Naive B cell (primary cell): ENCODE measurements around the gene ADORA2B. TPM values are rescaled to one million over a fixed set of nuclear protein-coding genes. Genes with fewer than 3 reads are reported as not detected.

Experiments used
- ATAC-seq, 2 donors: fragments of 150-1000 bp; cut with Tn5 transposase; 2 replicates each; pipeline ENCODE4 v1.10.0; 2021; ENCODE audit warnings: low read depth in 2 of 2, mild to moderate bottlenecking in 2 of 2, moderate library complexity in 2 of 2
- DNase-seq: peaks from one replicate; pipeline ENCODE4 v3.0.0; 2022
- H3K27ac Mint-ChIP-seq, 6 donors: one replicate each; pipeline ENCODE4 v1.8.0; 2020 to 2022; ENCODE audit warnings: mild to moderate bottlenecking in 6 of 6, mixed read lengths in 6 of 6, moderate library complexity in 5 of 6, inconsistent platforms in 2 of 6
- H3K27me3 Mint-ChIP-seq, 3 donors: one replicate each; pipeline ENCODE4 v1.8.0; 2021 to 2022; ENCODE audit warnings: mixed read lengths in 3 of 3, mild to moderate bottlenecking in 1 of 3
- H3K36me3 Mint-ChIP-seq, 2 donors: one replicate each; pipeline ENCODE4 v1.8.0; 2020 to 2022; ENCODE audit warnings: mixed read lengths in 2 of 2, inconsistent platforms in 1 of 2, mild to moderate bottlenecking in 1 of 2
- H3K4me1 Mint-ChIP-seq, 3 donors: one replicate each; pipeline ENCODE4 v1.8.0; 2020 to 2022; ENCODE audit warnings: mixed read lengths in 3 of 3, inconsistent platforms in 1 of 3, mild to moderate bottlenecking in 1 of 3, moderate library complexity in 1 of 3
- H3K4me3 Mint-ChIP-seq, 8 donors: one replicate each; pipeline ENCODE4 v1.8.0; 2020 to 2022; ENCODE audit warnings: mild to moderate bottlenecking in 8 of 8, mixed read lengths in 8 of 8, moderate library complexity in 8 of 8, inconsistent platforms in 2 of 8
- H3K9me3 Mint-ChIP-seq, 7 donors: one replicate each; pipeline ENCODE4 v1.8.0; 2020 to 2022; ENCODE audit warnings: mixed read lengths in 7 of 7, mild to moderate bottlenecking in 5 of 7, inconsistent platforms in 2 of 7, moderate library complexity in 1 of 7
- polyA plus RNA-seq, 6 donors: library from polyadenylated mRNA; unstranded; fragments of 300-500 nt; fragmentation: Illumina TruSeq; gene quantifications; one replicate each; pipeline ENCODE4 v1.2.3, GENCODE V29; 2021; ENCODE audit warnings: low read depth in 6 of 6

ADORA2B gene
- polyA plus RNA-seq, 6 donors from 2014 or later = 0.20 to 1.6 (median 0.99) TPM

DNA sequence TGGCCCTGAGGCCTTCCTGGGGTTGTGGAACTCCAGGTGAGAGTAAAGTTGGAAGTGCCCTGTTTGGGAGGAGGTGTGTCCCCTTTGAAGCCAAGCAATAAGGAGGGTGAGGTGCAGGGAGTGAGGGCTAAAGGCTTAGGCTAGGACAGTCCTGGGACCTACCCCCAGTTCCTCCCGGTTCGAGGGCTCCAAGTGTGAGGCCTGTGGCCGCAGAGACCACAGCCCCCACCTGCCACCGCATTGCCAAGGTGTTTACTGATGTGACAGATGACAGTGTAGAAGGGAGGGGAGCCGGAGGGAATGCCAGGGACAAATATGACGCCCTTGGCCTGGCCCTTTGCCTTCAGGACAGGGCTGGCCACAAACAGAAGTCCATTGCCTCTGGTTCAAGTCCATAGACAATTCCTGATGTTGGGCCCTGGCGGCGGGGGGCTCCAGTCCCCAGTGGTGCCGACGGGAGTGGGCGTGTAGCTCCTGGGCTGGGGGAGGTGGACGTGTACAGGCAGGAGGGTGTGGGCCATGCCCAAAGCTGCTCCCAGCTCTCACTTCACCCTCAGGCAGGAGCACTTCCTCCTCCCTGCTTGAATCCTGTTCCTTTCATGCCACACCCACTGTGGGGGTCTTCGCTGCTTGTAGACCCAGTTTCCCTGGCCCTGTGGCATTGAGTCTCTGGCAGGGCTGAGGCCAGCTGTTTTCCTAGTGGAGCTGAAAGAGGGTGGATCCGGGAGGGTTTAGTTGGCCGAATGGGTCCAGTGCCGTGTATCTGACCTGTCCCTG lies 3.2 kb downstream of the ADORA2B start:
- peak overlapping the region in 1 of 8 donors; percentile 6 for H3K4me3 Mint-ChIP-seq
- H3K27ac Mint-ChIP-seq = no peak overlapping the region
- ATAC-seq = no peak
- no peaks in the 10 kb centered on the region for H3K9me3 Mint-ChIP-seq
- peaks cover 9 to 11% (median 9%) of the 10 kb centered on the region in 3 donors for H3K4me1 Mint-ChIP-seq
- H3K27me3 Mint-ChIP-seq = peaks cover 27 to 31% (median 30%) of the 10 kb centered on the region in 3 donors
- H3K36me3 Mint-ChIP-seq = peaks cover 0 to 10% of the 10 kb centered on the region in 2 donors
- DNase-seq = no peak

DNA sequence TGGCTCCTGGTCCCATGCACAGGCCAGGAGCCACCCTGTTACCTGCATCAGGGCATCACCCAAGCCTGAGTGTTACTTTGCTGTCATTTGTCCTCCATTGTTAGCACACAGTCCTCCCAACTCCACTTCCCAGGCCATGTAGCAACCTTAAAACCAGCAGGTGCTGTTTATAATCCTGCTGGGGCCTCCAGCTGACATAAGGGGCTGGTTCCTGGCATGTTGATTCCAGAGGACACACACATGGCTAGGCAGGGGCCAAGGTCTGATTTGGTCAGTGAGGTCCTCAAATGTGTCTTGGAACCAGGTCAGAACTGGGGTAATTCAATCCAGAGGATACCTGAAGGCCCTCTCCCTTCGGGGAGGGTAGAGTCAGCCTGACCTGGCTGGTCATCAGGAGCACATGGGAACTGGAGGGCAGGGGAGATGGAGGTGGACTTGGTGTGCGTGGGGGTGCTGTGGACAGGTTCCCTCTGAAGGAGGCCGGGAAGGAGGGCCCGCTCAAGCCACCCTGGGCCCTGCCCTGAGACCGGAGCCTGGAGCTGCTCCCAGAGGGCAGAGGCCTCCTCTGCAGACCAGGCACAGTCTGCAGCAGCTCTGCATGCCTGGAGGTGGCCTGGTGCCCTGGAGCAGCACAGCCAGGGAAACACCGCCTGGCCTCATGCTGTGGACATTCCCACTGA lies 6.6 kb downstream of the ADORA2B start:
- Mint-ChIP-seq H3K27ac (no peak overlapping the region), H3K36me3 (no peaks in the 10 kb centered on the region), H3K27me3 (peaks cover 10 to 11% (median 11%) of the 10 kb centered on the region in 3 donors), H3K4me1 (no peaks in the 10 kb centered on the region), H3K9me3 (no peaks in the 10 kb centered on the region), H3K4me3 (no peak overlapping the region)
- DNase-seq (no peak), ATAC-seq (no peak)

DNA sequence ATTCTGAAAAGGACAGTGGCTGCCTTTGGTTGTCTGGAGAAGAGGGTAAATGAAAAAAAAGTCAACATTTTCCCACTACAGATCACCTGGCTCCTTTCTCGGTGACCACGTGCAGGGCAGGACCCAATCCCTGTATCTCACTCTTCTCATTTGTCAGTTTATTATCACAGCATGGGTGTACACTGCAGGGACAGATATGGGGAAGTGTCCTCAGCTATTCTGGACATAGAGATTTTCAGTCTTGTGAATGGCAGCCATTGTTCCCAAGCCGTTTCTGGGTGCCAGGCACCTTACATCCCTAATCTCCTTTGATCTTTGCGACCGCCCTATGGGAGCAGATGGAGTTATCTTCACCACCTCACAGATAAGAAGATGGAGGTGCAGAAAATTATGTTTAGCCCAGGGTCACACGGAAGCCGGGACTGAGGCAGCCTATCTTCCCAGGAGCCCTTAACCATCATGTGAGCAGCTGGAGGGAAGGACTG lies 7.2 kb downstream of the ADORA2B start:
- H3K27ac Mint-ChIP-seq = no peak overlapping the region
- DNase-seq (no peak), ATAC-seq (no peak)
- H3K9me3 Mint-ChIP-seq = no peaks in the 10 kb centered on the region
- no peak overlapping the region for H3K4me3 Mint-ChIP-seq
- no peaks in the 10 kb centered on the region for H3K36me3 Mint-ChIP-seq
- no peaks in the 10 kb centered on the region for H3K4me1 Mint-ChIP-seq
- H3K27me3 Mint-ChIP-seq = peaks cover 4 to 11% (median 5%) of the 10 kb centered on the region in 3 donors

DNA sequence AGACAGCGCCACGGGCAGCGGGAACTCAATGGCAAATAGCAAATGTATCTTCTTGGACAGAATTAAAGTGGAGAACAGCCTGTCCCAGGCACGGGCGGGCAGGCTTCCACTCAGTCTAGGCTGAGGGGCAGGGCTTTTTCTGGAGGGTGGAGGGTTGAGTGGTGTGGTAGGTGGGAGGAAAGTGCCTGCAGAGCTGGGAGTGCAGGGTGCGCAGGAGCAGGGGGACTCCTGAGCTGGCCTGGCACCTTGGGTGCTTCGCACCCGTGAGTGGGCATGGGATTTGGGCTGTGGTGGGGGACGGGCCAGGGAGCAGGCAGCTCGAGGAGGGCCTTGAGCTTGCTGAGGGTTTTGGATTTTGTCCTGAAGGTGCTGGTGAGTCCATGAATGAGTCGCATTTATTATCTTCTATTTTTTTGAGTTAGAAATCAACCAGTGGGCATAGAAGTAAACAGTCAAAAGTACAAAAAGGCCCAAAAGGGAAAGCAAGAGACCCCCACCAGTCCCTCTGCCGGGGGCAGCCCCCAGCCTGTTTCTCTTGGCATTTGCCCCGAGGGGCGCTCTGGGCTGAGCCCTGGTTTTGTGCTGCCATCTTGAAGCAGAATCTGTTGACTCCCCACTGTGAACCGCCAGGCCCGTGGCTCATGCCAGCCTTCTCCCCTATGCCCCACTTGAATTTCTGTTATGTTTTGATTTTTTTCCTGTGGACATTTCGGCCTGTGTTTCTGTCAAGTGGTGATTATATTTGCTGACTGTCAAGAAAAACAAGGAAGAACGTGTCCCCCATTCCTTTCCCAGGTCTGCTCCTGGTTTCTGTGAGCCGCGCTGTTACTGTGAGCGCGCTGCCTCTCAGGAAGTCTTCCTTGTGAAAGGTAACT lies 8.2 kb downstream of the ADORA2B start:
- no peaks in the 10 kb centered on the region for H3K36me3 Mint-ChIP-seq
- H3K4me1 Mint-ChIP-seq = no peaks in the 10 kb centered on the region
- no peak for DNase-seq
- no peaks in the 10 kb centered on the region for H3K9me3 Mint-ChIP-seq
- H3K27ac Mint-ChIP-seq = peak overlapping the region in 1 of 6 donors; percentile 53
- no peak overlapping the region for H3K4me3 Mint-ChIP-seq
- ATAC-seq = no peak
- peaks cover 0 to 12% (median 3%) of the 10 kb centered on the region in 3 donors for H3K27me3 Mint-ChIP-seq

DNA sequence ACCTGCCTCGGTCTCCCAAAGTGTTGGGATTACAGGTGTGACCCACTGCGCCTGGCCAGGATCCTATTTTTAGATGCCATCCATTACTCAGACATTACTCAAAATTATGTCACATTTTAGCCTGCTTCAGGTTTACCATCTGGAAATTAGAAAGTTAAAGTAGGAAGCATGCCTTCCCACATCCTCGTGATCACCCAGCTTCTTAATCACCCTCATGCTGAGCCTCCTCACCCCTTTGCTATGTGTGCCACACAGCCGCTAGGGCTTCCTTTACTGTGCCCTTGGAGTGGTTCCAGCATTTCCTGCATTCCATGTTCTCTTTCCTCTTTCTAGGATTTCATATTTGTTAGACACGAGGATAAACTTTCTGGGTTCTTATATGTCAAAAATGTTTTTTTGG lies 9.3 kb downstream of the ADORA2B start:
- no peak for ATAC-seq
- Mint-ChIP-seq H3K27ac (no peak overlapping the region), H3K36me3 (no peaks in the 10 kb centered on the region), H3K27me3 (peaks cover 0 to 21% (median 13%) of the 10 kb centered on the region in 3 donors), H3K4me1 (no peaks in the 10 kb centered on the region), H3K9me3 (no peaks in the 10 kb centered on the region), H3K4me3 (no peak overlapping the region)
- no peak for DNase-seq

DNA sequence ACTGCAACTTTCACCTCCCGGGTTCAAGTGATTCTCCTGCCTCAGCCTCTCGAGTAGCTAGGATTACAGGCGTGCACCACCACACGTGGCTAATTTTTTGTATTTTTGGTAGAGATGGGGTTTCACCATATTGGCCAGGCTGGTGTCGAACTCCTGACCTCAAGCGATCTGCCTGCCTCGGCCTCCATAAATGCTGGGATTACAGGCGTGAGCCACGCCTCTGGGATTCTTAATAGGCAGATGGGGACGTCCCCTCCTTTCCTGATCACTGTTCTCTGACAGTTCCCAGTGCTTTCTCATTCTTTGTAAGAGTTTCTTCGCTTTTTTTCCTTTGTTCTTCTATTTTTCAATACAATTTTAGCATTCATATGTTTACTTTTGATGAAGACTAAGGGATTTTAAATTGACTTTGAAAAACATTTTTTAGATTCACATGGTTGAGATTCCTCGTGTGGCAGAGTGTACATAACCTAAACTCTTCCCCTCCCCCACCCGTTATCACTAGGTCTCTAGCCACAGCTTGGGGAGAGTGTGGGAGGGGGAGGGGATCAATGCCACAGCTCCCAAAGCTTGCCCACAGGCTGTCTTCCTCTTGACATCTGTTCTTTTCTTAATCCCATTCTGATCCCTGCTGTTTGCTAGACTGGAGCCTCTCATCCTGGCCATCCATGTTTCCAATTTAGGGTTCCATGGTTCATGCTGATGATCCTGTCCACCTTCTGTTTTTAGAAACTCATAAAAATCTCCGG lies 11.0 kb downstream of the ADORA2B start:
- Mint-ChIP-seq H3K4me3 (no peak overlapping the region), H3K9me3 (no peaks in the 10 kb centered on the region), H3K27me3 (peaks cover 0 to 21% (median 13%) of the 10 kb centered on the region in 3 donors), H3K27ac (peak overlapping the region in 1 of 6 donors; percentile 12), H3K4me1 (no peaks in the 10 kb centered on the region), H3K36me3 (no peaks in the 10 kb centered on the region)
- DNase-seq (no peak), ATAC-seq (no peak)

DNA sequence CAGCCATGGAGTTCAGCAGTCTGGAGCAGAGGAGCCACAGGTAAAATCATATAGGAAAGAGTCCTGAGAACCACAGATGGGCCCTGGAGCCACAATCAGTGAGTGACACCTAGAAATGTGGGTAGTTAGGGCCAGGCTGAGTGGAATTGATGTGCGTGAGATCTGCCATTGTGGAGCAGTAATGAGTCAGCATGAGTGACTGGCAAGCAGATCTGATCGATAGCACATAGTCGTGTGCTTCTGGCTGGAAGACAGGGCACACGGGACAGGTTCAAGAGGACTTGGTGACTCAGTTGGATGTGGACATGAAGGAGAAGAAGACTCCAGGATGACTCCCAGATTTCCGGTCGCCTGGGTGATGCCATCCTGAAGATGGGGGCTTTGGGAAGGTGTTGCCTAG lies 12.3 kb downstream of the ADORA2B start:
- ATAC-seq = no peak
- H3K9me3 Mint-ChIP-seq = no peaks in the 10 kb centered on the region
- H3K36me3 Mint-ChIP-seq = no peaks in the 10 kb centered on the region
- no peaks in the 10 kb centered on the region for H3K4me1 Mint-ChIP-seq
- H3K27ac Mint-ChIP-seq = peak overlapping the region in 1 of 6 donors; percentile 33
- DNase-seq = no peak
- peaks cover 0 to 21% (median 13%) of the 10 kb centered on the region in 3 donors for H3K27me3 Mint-ChIP-seq
- H3K4me3 Mint-ChIP-seq = no peak overlapping the region

DNA sequence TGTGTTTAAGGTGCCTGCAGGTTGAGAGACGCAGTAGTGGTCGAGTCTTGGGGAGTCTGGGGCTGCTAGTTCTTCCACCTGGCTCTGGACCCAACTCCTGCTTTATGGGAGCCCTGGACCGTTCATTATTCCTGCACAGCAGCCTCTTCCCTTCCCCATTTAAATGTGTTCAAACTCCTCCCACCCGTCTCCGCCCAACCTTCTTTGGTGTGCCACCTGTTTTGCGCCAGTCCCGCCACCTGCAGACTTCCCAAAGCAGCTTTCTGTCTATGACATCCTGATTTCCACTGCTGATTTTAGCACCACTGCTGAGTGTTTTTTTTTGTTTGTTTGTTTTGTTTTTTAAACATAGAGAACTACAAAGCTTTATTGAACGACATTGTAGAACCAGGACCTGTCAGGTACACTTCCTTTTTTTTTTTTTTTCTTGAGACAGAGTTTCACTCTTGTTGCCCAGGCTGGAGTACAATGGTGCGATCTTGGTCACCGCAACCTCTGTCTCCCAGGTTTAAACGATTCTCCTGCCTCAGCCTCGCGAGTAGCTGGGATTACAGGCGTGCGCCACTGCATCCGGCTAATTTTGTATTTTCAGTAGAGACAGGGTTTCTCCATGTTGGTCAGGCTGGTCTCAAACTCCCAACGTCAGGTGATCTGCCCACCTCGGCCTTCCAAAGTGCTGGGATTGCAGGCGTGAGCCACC lies 12.8 kb downstream of the ADORA2B start:
- H3K4me1 Mint-ChIP-seq = no peaks in the 10 kb centered on the region
- ATAC-seq = no peak
- H3K9me3 Mint-ChIP-seq = no peaks in the 10 kb centered on the region
- H3K27ac Mint-ChIP-seq = no peak overlapping the region
- H3K36me3 Mint-ChIP-seq = no peaks in the 10 kb centered on the region
- H3K4me3 Mint-ChIP-seq = no peak overlapping the region
- peaks cover 0 to 21% (median 13%) of the 10 kb centered on the region in 3 donors for H3K27me3 Mint-ChIP-seq
- no peak for DNase-seq

DNA sequence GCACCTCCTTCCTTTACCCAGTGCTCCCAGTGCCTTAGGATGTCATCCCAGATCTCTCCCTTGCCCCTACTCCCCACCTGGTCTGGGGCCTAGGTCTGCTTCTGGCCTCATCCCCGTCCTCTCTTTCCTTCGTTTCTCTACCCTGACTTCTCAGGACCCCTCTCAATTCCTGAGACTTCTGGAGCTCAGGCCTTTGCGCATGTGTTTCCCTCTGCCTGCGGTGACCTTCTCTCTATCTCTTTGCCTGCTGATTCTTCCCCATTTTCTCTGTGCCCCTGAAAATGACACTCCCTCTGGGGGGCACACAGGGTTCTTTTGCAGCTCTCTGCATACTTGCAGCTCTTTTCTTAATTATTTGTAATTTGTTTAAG lies 13.5 kb downstream of the ADORA2B start:
- no peaks in the 10 kb centered on the region for H3K36me3 Mint-ChIP-seq
- DNase-seq (no peak), ATAC-seq (no peak)
- no peaks in the 10 kb centered on the region for H3K9me3 Mint-ChIP-seq
- peak overlapping the region in 1 of 8 donors; percentile 36 for H3K4me3 Mint-ChIP-seq
- no peaks in the 10 kb centered on the region for H3K4me1 Mint-ChIP-seq
- peaks cover 0 to 21% (median 13%) of the 10 kb centered on the region in 3 donors for H3K27me3 Mint-ChIP-seq
- H3K27ac Mint-ChIP-seq = no peak overlapping the region

DNA sequence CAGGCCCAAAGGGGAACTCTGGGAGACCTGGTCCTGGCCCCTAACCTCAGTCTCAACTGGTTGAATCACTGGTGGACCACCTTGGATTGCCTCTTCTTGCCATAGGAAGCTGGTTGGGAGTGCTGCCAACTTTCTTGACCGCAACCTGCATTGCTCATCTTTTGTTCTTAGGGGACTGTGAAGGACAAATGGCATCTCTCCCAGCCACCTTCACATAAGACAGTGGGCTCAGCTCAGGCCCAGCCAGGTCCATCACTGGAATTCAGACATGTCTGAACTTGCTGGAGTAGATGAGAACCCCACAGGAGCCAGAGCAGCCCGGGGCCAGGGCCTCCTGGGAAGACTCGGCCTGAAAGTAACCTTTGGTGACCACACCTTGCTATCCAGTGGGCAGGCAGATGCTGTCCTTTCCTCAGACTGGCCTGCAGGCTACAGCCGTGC lies 18.8 kb downstream of the ADORA2B start:
- H3K36me3 Mint-ChIP-seq = no peaks in the 10 kb centered on the region
- H3K4me3 Mint-ChIP-seq = no peak overlapping the region
- peaks cover 5 to 13% (median 8%) of the 10 kb centered on the region in 3 donors for H3K4me1 Mint-ChIP-seq
- peaks cover 8 to 25% (median 14%) of the 10 kb centered on the region in 3 donors for H3K27me3 Mint-ChIP-seq
- ATAC-seq = no peak
- no peaks in the 10 kb centered on the region for H3K9me3 Mint-ChIP-seq
- no peak overlapping the region for H3K27ac Mint-ChIP-seq
- no peak for DNase-seq

DNA sequence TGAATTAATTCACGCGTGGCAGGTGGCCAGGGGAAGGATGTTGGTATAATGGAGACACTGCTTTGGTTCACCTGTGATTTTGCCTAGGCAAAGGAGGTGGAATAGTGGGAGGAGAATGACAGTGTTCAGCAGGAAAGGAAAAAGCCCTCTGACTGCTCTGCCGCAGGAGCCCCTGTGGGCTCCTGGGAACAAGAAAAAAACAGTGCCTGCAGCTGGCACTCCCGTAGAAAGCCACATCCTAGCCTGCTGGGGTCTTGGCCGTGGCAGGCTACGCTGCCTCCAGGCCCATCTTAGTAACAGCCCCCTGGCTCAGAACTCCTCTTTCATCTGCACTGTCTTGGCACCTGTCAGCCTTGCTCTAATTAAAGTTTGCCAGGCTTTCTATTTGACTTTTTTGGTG lies 20.6 kb downstream of the ADORA2B start:
- no peak overlapping the region for H3K4me3 Mint-ChIP-seq
- peak overlapping the region in 2 of 6 donors; percentile 57 for H3K27ac Mint-ChIP-seq
- no peaks in the 10 kb centered on the region for H3K9me3 Mint-ChIP-seq
- no peaks in the 10 kb centered on the region for H3K36me3 Mint-ChIP-seq
- no peak for DNase-seq
- no peak for ATAC-seq
- H3K27me3 Mint-ChIP-seq = peaks cover 11 to 36% (median 11%) of the 10 kb centered on the region in 3 donors
- peaks cover 5 to 13% (median 10%) of the 10 kb centered on the region in 3 donors for H3K4me1 Mint-ChIP-seq

DNA sequence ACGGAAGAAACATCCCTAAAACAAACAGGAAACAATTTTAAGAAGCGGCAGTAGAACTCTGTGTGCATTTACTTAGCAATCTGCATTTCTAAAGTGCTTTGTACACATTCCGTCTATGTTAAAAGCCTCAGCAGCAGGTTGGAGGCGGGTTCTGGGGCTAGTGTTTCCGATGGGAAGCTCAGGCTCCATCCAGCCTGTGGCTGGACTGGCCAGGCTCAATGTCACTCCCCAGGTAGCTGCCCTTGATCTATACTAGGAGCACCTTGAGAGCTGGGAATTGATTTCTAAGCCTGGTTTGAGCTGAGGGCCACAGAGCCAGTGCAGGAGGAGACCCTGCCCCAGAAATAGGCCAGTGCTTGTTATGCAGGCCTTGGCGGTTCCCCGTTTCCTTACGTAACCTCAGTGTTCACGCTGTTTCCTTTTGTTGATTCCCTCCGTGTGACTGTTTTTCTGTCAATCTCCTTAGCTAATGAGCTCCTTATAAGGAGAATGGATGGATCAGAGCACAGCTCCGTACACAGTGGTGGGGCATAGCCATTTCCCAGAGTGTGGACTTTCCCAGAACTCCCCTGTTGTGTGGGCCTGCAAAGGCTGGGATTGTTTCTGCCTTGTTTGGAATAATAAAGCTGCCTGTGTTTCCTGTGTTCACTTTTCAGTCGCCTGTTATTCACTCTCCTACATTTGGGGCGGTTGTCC lies 21.4 kb downstream of the ADORA2B start:
- H3K36me3 Mint-ChIP-seq = no peaks in the 10 kb centered on the region
- ATAC-seq (no peak), DNase-seq (no peak)
- no peaks in the 10 kb centered on the region for H3K9me3 Mint-ChIP-seq
- H3K27ac Mint-ChIP-seq = peak overlapping the region in 2 of 6 donors; percentile 32 to 77
- peak overlapping the region in 1 of 8 donors; percentile 65 for H3K4me3 Mint-ChIP-seq
- peaks cover 11 to 36% (median 11%) of the 10 kb centered on the region in 3 donors for H3K27me3 Mint-ChIP-seq
- peaks cover 5 to 13% (median 10%) of the 10 kb centered on the region in 3 donors for H3K4me1 Mint-ChIP-seq
